Activated naive CD4-positive, alpha-beta T cell treated with anti-CD3 and anti-CD28 coated beads for 36 hours (primary cell): ENCODE data around the gene CKAP2. TPM values are rescaled to one million over a fixed set of nuclear protein-coding genes. Genes with fewer than 3 reads are reported as not detected.

Experiments used
- CTCF ChIA-PET: fragments of 350-600 bp; sonication (Branson Sonifier 250); formaldehyde crosslinking; loops from one replicate; lab custom pipeline; 2021; ENCODE audit warnings: antibody characterized with exemption; lab: Charles Lee
- DNase-seq: peaks from one replicate; pipeline ENCODE4 v3.0.0-alpha.2; 2020
- H3K27ac Mint-ChIP-seq: one replicate; pipeline ENCODE4 v1.8.0; 2021; ENCODE audit warnings: mild to moderate bottlenecking, mixed read lengths
- H3K27me3 Mint-ChIP-seq: one replicate; pipeline ENCODE4 v1.8.0; 2021; ENCODE audit warnings: low read depth, mixed read lengths
- H3K36me3 Mint-ChIP-seq: one replicate; pipeline ENCODE4 v1.8.0; 2021; ENCODE audit warnings: low read depth, mixed read lengths
- H3K4me1 Mint-ChIP-seq: one replicate; pipeline ENCODE4 v1.8.0; 2021; ENCODE audit warnings: low read depth, mixed read lengths
- H3K4me3 Mint-ChIP-seq: one replicate; pipeline ENCODE4 v1.8.0; 2021; ENCODE audit warnings: mild to moderate bottlenecking, moderate library complexity, mixed read lengths
- H3K9me3 Mint-ChIP-seq: one replicate; pipeline ENCODE4 v1.8.0; 2021; ENCODE audit warnings: mixed read lengths
- intact Hi-C: fragments of 100-400 bp; cut with micrococcal nuclease; formaldehyde crosslinking; loops from one replicate; pipeline ENCODE4 v1.15.1; 2023
- total RNA-seq, 2 experiments: library from RNA; stranded (reverse); gene quantifications; one replicate each; pipeline ENCODE4 v1.2.3, GENCODE V29; 2021

Gene CKAP2
- total RNA-seq, 2 experiments from 2014 or later: 81.3 to 82.8 TPM

DNA sequence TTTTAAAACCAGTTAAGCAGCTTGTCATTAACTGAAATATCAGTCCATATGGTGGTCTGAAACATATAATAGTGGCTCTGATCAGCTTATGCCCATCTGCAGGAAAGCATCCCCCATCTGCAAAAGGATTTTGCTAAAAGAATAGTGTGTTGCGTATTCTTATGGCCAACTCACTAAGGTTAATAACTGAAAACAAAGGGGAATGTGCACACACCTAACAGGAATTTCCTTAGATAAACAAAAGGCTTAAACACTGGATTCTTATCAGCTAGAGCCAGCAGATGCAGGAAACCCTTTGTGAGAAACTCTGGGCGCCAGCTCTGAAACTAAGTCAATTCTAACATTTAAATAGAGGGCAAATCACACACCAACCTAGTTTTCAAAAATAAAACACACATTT lies 27.0 kb upstream of the CKAP2 start:
- no peaks in the 10 kb centered on the region for H3K27me3 Mint-ChIP-seq
- CTCF ChIA-PET: interaction anchor here (1.3 kb wide), 1 partner anchor 21 kb away, joined by 4 read pairs; no protein-coding TSS in a partner anchor
- no peaks in the 10 kb centered on the region for H3K9me3 Mint-ChIP-seq
- peaks cover 20% of the 10 kb centered on the region for H3K36me3 Mint-ChIP-seq
- H3K4me1 Mint-ChIP-seq: no peaks in the 10 kb centered on the region
- H3K27ac Mint-ChIP-seq: no peak overlapping the region
- intact Hi-C loops: no loop called here
- no peak overlapping the region for H3K4me3 Mint-ChIP-seq
- DNase-seq: no peak

DNA sequence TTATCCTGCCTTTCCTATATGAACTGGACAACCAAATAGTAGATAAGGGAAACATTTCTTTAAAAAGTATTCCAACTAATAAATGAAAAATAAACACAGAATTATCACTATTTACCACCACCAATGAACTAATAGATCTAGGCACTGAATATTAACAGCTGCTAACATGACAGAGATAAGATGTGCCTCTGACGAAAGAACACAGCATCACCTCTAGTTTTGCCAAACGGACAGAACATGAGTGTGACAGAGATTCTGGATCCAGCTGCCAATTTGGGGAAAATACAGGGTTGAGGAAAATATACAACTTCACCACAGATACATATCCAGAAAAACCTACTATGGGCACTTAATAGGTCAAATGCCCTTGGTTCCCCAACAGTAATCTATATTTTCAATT lies 22.8 kb upstream of the CKAP2 start:
- Mint-ChIP-seq H3K4me3 (no peak overlapping the region), H3K4me1 (no peaks in the 10 kb centered on the region), H3K27me3 (no peaks in the 10 kb centered on the region), H3K27ac (no peak overlapping the region), H3K9me3 (no peaks in the 10 kb centered on the region), H3K36me3 (peaks cover 32% of the 10 kb centered on the region)
- intact Hi-C loops: no loop called here
- CTCF ChIA-PET: interaction anchor here (0.6 to 2.1 kb wide), 2 partner anchors 17 to 88 kb away, joined by 3 to 7 read pairs; partner anchors contain the start of gene VPS36
- no peak for DNase-seq

DNA sequence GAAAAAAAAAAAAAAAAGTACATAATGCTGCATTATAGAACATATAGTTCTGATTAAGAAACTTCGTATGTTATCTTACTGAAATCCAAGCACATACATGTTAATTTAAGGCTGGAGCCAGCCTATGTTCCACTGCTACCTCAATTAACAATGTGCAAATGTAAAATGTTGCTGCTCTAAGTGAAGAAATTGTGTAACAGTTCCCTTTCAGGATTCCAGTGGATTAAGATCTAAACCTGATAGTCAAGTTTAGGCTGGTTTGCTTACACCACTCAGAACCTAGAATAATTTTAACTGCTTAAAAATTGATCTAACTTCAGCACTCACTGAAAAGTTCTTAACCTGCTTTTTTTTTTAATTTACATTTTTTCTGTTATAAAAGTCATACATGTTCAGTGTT lies 9.0 kb upstream of the CKAP2 start:
- CTCF ChIA-PET: interaction anchor here (0.7 kb wide), 1 partner anchor 325 kb away, joined by 3 read pairs; no protein-coding TSS in a partner anchor

DNA sequence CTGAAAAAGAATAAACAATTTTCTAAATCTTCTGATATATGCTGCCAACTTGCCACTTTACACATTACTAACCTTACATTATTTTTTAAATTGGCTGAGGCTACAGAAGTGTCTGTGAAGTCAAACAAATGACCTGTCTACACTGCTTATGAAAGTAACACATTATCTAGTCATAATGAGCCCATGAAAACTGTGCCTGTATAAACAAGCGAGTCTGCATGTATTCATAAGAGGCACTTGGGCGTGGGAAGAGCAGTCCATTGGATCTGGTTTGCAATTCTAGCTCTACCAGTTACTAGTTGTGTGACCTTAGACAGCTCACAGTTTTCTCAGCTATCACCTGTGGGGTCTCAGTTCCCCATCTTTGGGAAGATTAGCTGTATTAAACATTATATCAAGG lies 7.9 kb upstream of the CKAP2 start:
- CTCF ChIA-PET: interaction anchor here (0.5 to 2.0 kb wide), 8 partner anchors 17 to 832 kb away, joined by 3 to 6 read pairs (median 3); no protein-coding TSS in a partner anchor
- no peak overlapping the region for H3K27ac Mint-ChIP-seq
- H3K4me3 Mint-ChIP-seq: no peak overlapping the region
- H3K36me3 Mint-ChIP-seq: peaks cover 3% of the 10 kb centered on the region
- H3K27me3 Mint-ChIP-seq: no peaks in the 10 kb centered on the region
- H3K9me3 Mint-ChIP-seq: no peaks in the 10 kb centered on the region
- intact Hi-C loops: no loop called here
- peaks cover 21% of the 10 kb centered on the region for H3K4me1 Mint-ChIP-seq
- DNase-seq: peak; percentile 26

More for the DNA sequence above, 9.0 kb upstream of the CKAP2 start:
- no peaks in the 10 kb centered on the region for H3K27me3 Mint-ChIP-seq
- no peak for DNase-seq
- peaks cover 21% of the 10 kb centered on the region for H3K4me1 Mint-ChIP-seq
- no peak overlapping the region for H3K4me3 Mint-ChIP-seq
- H3K9me3 Mint-ChIP-seq: no peaks in the 10 kb centered on the region
- H3K36me3 Mint-ChIP-seq: peaks cover 5% of the 10 kb centered on the region
- H3K27ac Mint-ChIP-seq: no peak overlapping the region
- intact Hi-C loops: no loop called here

DNA sequence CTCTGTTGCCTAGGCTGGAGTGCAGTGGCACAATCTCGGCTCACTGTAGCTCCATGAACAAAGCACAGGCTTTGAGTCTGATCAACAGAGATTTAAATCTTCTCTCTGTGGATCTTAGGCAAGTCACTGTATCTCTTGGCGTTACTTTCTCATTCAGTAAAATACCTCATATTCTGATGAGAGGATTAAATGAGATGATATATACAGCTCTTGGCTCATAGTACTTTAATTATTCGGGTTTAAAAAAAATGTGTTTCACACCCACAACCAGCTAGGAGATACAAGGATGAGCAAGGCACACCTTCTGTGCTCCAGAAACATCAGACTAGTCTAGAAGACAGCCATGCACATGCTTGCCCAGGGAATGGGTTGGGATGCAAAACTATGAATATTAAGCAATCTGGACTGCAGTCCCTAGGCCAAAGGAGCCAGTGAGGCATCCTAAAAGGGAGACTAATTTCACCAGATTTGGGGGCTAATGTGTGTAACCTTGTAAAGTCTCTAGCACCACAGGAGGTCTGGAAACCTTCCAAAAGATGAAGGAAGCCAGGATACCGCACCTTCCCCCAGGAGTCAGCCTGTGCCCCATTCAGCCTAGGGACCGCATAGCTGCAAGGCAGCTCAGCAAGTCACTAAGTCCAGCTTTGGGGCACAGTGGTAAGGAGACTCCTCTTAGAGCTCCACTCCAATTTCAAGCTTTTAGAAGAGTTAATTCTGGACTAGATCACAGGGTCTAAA lies 7.3 kb upstream of the CKAP2 start:
- intact Hi-C loops: no loop called here
- Mint-ChIP-seq H3K27me3 (no peaks in the 10 kb centered on the region), H3K9me3 (no peaks in the 10 kb centered on the region), H3K27ac (no peak overlapping the region), H3K4me1 (peaks cover 21% of the 10 kb centered on the region), H3K36me3 (peaks cover 3% of the 10 kb centered on the region), H3K4me3 (no peak overlapping the region)
- CTCF ChIA-PET: interaction anchor here (0.5 to 4.0 kb wide), 12 partner anchors 10 to 832 kb away, joined by 3 to 18 read pairs (median 4); no protein-coding TSS in a partner anchor
- DNase-seq: no peak

DNA sequence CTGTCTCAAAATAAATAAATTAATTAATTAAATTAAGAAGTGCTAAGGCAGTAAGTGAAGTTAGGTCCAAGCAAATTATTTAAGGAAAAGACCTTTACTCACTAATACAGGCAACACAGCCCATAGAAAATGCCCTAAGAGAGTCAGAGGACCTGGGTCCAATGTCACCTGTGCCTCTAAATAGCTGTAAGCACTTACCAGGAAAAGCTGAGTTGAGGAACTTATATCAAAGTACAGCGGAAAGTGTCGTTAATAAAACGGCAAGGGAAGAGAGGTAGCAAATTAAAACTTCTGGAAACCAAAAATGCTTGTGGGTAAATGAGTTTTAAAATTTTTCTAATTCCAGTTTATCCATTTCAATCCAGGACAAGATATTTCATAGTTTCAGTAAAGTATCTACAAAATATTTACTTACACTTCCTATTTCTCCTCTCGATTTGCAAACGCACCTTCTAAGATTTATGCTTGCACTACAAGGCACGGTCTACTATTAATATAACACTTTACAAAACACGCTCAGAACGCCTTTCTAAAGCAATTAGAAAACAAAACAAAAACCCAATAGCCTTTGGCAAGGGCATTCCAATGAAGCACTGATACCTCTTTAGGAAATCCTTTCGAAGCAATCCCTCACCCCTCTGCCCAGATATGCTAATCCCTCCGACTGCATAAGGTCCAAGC lies 5.8 kb upstream of the CKAP2 start:
- Mint-ChIP-seq H3K27me3 (no peaks in the 10 kb centered on the region), H3K36me3 (peaks cover 3% of the 10 kb centered on the region), H3K27ac (peak overlapping the region; percentile 79), H3K4me3 (peak overlapping the region; percentile 92), H3K4me1 (peaks cover 28% of the 10 kb centered on the region), H3K9me3 (no peaks in the 10 kb centered on the region)
- no peak for DNase-seq
- intact Hi-C loops: loop anchor here (1.0 to 5.0 kb wide), 10 partner anchors 45 to 553 kb away; partner anchors contain the start of genes ALG11 and SUGT1
- CTCF ChIA-PET: interaction anchor here (0.7 to 4.0 kb wide), 11 partner anchors 8 to 255 kb away, joined by 3 to 18 read pairs (median 4); no protein-coding TSS in a partner anchor

DNA sequence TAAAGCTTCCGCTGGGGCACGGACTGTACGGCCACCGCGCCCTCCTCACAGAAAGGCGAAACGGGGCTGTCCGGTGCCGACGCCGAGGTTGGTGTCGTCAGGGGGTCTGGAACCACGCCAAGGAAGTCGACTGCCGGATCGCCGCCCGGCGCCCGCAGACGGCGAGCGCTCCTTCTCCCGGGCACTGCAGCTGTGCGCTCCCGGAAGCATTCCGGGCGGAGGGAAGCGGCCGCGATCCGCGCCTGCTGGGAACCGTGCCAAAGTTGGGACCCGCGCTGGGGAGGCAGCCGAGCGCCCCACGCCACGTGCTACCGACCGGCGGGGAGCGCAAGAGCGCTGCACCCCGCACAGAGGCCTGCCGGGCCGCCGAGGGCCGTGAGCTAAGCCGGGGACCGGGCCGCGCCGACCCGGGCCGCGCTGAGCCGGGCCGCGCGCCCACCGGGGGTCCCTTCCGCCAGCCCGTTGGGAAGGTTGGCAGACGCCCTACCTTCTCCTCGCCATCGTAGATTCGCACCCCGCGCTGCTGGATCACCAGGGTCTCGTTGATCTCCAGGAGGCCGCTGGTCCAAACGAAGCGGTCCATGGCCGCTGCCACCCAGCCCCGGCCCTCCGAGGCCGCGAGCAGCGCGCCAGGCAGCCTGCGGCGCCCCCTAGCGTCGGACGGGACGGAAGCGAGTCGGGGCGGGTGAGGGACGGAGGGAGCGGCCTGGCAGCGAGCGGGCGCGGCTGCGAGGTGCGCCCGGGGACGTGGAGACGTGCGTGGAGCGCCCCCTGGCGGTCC lies 5.1 kb upstream of the CKAP2 start, which contains the start of gene VPS36:
VPS36 (minus strand) TSS at position 623 of the 781 bp plus-strand sequence; CDS start at position 583, 40 bp downstream.
- H3K4me3 Mint-ChIP-seq: peak within 1 kb of the TSS; percentile 92

DNA sequence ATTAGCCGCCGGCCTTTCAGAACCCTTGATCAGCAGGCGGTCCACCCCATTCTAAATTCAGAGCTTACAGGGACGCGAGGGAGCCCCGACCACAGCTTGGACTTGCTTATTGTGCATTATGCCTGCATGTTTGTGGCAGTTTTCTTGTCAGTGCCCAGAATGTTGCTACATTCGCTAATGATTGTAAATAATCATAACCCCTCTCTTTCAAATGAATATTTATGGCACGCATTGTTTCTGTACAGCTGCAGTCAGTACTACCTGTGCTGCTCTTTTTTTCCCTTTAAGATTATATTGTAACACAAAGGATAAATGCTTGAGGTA lies 4.5 kb upstream of the CKAP2 start:
- DNase-seq: no peak
- Mint-ChIP-seq H3K9me3 (no peaks in the 10 kb centered on the region), H3K4me1 (peaks cover 30% of the 10 kb centered on the region), H3K27ac (peak overlapping the region; percentile 13), H3K36me3 (peaks cover 3% of the 10 kb centered on the region), H3K27me3 (no peaks in the 10 kb centered on the region), H3K4me3 (peak overlapping the region; percentile 81)
- CTCF ChIA-PET: interaction anchor here (0.6 to 4.0 kb wide), 28 partner anchors 9 to 438 kb away, joined by 3 to 18 read pairs (median 4); partner anchors contain the start of genes ALG11 and SUGT1
- intact Hi-C loops: loop anchor here (1.0 to 5.0 kb wide), 10 partner anchors 46 to 554 kb away; partner anchors contain the start of genes ALG11 and SUGT1

More for the DNA sequence above, 5.1 kb upstream of the CKAP2 start, which contains the start of gene VPS36:
- no peaks in the 10 kb centered on the region for H3K9me3 Mint-ChIP-seq
- DNase-seq: peak; percentile 94
- intact Hi-C loops: loop anchor here (1.0 to 5.0 kb wide), 10 partner anchors 45 to 554 kb away; partner anchors contain the start of genes ALG11 and SUGT1
- H3K4me1 Mint-ChIP-seq: peaks cover 30% of the 10 kb centered on the region
- H3K27me3 Mint-ChIP-seq: no peaks in the 10 kb centered on the region
- peaks cover 3% of the 10 kb centered on the region for H3K36me3 Mint-ChIP-seq
- peak within 1 kb of the TSS; percentile 86 for H3K27ac Mint-ChIP-seq
- CTCF ChIA-PET: interaction anchor here (0.6 to 4.0 kb wide), 27 partner anchors 8 to 285 kb away, joined by 3 to 18 read pairs (median 4); partner anchors contain the start of gene SUGT1

DNA sequence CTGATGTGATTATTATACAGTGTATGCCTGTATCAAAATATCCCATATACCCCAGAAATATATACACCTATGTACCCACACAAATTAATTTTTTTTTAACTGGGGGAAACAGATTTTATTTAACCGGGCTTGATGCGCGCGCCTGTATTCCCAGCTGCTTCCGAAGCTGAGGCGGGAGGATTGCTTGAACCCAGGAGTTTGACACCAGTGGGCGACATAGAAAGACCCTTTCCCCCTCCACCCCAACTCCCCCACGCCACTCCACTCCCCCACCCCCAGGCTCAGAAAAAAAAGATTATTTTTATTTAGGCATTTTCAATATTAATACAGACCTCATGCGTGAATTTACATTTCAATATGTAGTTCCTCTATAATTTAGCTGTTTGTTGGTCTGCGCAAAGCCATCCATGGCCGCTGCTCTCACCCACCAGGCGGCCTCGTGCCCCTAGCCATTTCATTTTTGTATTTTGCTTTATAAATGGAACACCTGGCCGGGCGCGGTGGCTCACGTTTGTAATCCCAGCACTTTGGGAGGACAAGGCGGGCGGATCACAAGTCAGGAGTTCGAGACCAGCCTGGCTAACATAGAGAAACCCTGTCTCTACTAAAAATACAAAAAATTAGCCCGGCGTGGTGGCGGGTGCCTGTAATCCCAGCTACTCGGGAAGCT lies 4.0 kb upstream of the CKAP2 start:
- no peak for DNase-seq
- H3K36me3 Mint-ChIP-seq: peaks cover 4% of the 10 kb centered on the region
- CTCF ChIA-PET: interaction anchor here (0.6 to 4.0 kb wide), 30 partner anchors 9 to 926 kb away, joined by 3 to 18 read pairs (median 4); partner anchors contain the start of genes ALG11 and SUGT1
- no peaks in the 10 kb centered on the region for H3K27me3 Mint-ChIP-seq
- intact Hi-C loops: loop anchor here (2.0 to 5.0 kb wide), 2 partner anchors 46 to 214 kb away; no protein-coding TSS in a partner anchor
- no peaks in the 10 kb centered on the region for H3K9me3 Mint-ChIP-seq
- peak overlapping the region; percentile 81 for H3K4me3 Mint-ChIP-seq
- peaks cover 33% of the 10 kb centered on the region for H3K4me1 Mint-ChIP-seq
- peak overlapping the region; percentile 13 for H3K27ac Mint-ChIP-seq

DNA sequence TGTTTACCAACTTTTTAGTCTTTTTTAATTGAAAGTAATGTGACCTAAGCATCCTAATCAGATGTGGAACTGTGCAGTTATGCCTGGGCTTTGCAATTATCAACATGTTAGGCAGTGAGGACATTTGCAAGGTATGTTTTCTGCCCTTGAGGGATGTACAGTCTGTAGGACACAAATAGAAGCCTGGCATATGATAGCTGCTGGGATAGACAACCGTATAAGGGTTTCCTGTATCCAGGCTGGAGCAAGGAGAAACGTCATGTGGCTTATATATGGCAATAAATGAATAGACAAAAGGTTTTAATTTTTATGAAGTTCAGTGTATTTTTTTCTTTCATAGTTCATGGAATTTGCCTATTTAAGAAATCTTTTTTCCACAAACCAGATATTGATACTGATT lies 2.8 kb upstream of the CKAP2 start:
- Mint-ChIP-seq H3K4me3 (no peak overlapping the region), H3K4me1 (peaks cover 38% of the 10 kb centered on the region), H3K27me3 (no peaks in the 10 kb centered on the region), H3K9me3 (no peaks in the 10 kb centered on the region), H3K27ac (no peak overlapping the region), H3K36me3 (peaks cover 14% of the 10 kb centered on the region)
- DNase-seq: no peak
- intact Hi-C loops: loop anchor here (5.0 kb wide), 1 partner anchor 215 kb away; no protein-coding TSS in a partner anchor
- CTCF ChIA-PET: interaction anchor here (0.7 kb wide), 1 partner anchor 16 kb away, joined by 3 read pairs; no protein-coding TSS in a partner anchor

DNA sequence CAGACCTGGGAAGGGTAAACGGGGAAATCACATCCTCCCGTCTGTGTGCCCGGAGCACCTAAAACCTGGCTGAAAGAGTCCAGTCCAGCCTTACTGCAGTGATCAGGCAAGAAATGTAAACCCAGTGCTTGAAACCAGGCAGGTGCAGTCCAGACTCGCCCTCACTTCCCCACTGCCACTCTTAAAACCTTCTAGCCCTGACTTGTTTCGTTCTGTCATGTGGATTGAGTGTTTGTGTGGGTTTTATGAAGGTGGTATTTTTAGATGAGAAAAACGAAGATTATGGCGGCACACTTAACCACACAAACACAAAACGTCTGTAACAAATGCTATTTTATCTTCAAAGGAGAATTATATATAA lies 839 bp upstream of the CKAP2 start:
- Mint-ChIP-seq H3K4me1 (peaks cover 30% of the 10 kb centered on the region), H3K27ac (peak overlapping the region; percentile 97), H3K27me3 (no peaks in the 10 kb centered on the region), H3K36me3 (peaks cover 21% of the 10 kb centered on the region), H3K9me3 (no peaks in the 10 kb centered on the region), H3K4me3 (peak overlapping the region; percentile 89)
- peak; percentile 38 for DNase-seq
- CTCF ChIA-PET: no interaction called here
- intact Hi-C loops: loop anchor here (2.0 to 5.0 kb wide), 3 partner anchors 217 to 870 kb away; partner anchors contain the start of gene WDFY2
